GM21723 (cell line): ENCODE data around the gene PDCD5.
"Not testable (repeated sequence)": the region's sequence is repeated elsewhere in the genome, so short reads cannot be mapped to it uniquely, and the experiment has no call there.

Source experiments
- ATAC-seq: cut with Tn5 transposase; IDR thresholded peaks from one replicate; pipeline ENCODE4 v1.9.1; 2021; ENCODE audit warnings: mild to moderate bottlenecking, moderate library complexity; ENCODE audit not compliant: unreplicated experiment

Gene PDCD5

DNA sequence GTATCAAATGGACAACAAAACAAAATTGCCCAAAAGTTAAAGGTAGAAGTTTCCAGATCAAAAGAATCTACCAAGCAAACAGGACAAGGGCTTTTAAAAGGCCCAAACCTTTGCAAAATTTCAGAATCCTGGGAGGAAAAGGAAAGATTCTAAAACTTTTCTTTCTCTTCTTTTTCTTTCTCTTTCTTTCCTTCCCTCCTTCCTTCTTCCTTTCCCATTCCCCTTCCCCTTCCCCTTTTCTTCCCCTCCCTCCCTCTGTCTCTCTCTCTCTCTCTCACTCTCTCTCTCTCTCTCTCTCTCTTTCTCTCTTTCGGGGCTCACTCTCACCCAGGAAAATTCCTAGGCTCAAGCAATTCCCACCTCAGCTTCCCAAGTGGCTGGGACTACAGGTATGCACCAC is 4.2 kb upstream of the PDCD5 start:
- no peak for ATAC-seq

DNA sequence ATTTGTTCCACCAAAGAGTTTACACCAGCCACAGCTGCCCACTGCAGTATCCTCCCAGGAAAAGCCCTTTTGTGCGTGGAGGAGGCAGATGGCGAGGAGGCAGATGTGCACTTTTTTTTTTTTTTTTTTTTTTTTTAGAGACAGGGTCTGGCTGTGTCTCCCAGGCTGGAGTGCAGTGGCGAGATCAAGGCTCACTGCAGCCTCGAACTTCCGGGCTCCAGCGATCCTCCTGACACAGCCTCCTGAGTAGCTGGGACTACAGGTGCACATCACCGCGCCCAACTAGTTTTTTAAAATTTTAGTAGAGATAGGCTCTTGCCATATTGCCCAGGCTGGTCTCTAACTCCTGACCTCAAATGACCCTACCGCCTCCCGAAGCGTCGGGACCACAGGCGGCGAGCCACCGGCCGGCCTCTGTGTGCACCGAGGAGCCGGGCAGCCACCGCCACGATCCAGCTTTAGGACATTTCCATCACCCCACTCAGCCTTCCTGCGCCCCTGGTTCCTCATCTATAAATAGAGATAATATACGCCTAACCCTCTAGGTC is 563 bp upstream of the PDCD5 start:
- peak; percentile 29 for ATAC-seq

DNA sequence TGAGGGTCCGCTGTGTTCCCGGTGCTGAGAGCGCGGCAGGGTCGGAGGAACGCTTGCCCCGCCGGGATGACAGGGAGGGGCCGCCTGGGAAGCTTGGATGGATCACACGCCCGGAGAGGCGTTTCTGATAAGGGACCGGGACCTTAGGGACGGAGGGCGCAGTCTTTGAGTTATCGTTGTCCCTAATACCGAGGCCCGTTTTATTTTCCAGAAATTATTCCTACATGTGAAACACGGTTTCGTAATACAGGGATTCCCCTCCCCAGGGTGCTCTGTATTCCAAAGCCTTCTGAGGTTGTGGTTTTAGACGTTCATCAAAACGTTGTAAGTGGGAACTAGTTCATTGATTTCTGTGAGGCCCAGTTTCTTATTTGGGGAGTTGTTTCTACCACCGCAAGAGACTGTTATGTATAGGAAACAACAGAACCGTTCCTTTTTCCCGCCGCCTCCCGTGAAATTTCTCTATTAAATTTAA is 752 bp downstream of the PDCD5 start:
- no peak for ATAC-seq

DNA sequence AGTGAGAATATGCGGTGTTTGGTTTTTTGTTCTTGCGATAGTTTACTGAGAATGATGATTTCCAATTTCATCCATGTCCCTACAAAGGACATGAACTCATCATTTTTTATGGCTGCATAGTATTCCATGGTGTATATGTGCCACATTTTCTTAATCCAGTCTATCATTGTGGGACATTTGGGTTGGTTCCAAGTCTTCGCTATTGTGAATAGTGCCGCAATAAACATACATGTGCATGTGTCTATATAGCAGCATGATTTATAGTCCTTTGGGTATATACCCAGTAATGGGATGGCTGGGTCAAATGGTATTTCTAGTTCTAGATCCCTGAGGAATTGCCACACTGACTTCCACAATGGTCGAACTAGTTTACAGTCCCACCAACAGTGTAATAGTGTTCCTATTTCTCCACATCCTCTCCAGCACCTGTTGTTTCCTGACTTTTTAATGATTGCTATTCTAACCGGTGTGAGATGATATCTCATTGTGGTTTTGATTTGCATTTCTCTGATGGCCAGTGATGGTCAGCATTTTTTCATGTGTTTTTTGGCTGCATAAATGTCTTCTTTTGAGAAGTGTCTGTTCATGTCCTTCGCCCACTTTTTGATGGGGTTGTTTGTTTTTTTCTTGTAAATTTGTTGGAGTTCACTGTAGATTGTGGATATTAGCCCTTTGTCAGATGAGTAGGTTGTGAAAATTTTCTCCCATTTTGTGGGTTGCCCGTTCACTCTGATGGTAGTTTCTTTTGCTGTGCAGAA is 6.9 kb downstream of the PDCD5 start:
- not testable (repeated sequence) for ATAC-seq

DNA sequence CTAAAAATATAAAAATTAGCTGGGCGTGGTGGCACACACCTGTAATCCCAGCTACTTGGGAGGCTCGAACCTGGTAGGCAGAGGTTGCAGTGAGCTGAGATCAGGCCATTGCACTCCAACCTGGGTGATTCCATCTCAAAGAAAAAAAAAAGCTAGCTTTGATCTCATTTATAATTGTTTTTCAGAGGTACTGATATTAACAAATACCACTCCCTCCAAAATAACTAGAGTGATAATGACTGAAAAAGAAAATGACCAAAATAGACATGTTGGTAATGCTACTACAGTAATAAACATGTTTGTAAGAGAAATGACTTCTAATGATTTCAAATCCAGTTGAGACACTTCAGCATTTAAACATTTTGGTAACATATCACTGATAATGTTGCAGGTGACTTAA is 13.0 kb downstream of the PDCD5 start:
- no peak for ATAC-seq

DNA sequence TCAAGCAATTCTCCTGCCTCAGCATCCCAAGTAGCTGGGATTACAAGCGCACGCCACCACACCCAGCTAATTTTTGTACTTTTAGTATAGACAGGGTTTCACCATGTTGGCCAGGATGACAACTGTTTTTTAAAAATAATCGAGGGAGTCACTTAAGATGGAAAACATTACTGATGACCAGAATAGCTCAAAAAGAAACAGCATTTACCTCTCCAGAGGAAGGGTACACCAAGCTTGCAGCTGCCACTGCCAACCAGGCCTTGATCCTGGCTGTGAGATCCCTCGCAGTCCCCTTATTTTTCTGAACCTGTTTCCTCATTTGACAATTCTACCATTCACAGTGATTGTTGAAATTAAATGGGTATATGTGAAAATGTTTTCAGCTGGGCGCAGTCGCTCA is 14.5 kb downstream of the PDCD5 start:
- ATAC-seq = no peak

DNA sequence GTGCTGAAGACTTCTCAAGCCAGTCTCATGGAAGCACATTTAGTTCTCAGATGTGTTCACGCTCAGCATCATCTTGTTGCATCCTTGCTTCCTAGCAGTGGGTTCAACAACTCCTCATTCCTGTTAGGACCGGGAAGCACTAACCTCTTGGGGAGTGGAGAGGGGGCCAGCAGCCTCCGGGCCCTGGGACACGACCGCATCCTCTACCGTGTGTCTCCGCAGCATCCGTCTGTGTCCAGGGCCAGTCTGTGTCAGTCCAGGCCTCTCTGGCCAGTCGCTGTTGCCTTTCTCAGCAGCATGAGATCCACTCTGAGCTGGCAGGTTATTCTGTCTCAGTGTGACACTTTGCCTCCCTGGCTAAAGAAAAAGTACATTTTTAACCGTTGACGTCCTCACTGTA is 17.0 kb downstream of the PDCD5 start:
- no peak for ATAC-seq

DNA sequence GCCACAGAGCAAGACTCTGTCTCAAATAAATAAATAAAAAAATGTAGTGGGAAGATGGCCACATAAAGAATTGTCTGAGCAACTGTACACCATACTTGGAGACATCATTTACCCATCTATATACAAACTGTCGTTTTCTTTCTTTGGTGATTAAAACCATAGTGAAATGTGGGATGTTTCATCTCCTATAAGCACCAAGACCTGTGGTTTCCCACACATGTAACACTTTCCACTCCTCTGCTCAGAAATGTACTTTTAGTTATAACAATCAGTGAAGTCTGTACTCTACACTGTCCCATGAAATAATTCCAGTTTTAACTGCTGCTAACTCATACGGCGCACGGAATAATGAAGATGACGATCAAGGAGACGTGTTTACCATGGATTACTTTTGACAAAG is 18.3 kb downstream of the PDCD5 start:
- ATAC-seq = no peak

DNA sequence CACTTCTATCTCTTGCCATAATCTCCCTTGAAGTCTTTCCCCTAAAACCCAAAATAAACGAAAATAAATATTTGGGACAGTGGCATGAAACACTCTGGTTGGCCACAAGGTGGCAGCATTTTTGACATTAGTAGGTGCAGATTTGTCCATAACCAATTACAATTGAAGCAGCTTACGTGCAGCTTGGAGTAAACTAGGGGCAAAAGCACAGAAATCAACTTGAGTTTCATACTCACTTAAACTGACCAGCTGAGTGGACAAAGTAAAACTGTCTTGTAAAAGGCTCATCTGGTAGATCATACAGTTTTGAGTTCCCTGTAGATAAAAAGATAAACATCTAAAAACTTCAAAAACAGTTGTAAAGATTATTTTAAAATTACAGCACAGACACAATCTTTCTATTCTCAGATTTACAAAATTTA is 18.8 kb downstream of the PDCD5 start:
- ATAC-seq = no peak

DNA sequence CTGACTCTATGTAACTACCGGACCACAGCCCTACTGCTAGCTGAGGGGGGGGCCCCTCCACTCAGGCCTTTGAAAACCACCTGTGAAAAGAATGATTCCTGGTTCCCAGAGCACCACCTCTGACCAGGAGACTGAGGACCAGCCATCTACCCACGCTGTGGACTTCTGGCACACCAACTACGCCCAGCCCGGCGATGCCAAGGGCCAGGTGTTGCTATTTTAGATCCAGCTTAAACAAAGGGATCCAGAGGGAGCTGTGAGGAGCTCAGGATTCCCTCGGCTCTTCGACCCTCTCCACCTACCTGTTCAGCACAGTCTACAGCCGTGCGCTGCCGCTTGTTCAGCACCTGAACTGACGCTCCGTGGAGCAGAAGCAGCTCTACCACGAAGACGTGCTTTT is 23.0 kb downstream of the PDCD5 start:
- no peak for ATAC-seq

DNA sequence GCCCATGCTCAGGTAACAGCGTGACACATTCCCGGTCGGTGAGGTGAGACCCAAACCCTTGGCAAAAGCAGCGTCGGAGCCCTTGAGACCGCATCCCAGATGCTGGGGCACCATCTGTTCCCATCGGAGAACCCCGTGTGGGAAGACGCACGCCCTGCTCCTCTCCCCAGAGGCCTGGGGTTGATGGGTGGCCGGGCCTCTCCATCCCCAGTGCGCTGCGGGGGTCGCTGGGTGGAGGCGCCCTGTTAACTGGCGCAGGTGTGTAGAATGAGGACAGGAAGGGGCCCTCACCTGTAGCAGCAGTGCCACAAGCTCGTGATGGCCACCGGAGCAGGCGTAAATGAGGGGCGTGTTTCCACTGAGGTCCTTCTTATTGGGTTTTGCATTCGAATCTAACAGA is 24.6 kb downstream of the PDCD5 start:
- no peak for ATAC-seq

DNA sequence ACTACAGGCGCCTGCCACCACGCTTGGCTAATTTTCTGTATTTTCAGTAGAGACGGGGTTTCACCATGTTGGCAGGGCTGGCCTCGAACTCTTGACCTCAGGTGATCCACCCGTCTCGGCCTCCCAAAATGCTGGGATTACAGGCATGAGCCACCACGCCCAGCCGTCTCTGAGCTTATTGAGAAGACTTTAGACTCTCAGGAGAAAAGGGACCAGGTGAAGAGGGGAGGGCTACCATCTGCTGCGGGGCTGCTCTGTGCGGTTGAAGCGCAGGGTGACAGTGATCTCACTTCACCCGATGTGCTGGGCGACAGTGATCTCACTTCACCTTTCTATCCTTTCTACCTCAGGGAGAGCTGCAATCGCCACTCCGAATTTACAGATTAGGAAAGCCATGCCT is 25.3 kb downstream of the PDCD5 start:
- ATAC-seq = no peak

DNA sequence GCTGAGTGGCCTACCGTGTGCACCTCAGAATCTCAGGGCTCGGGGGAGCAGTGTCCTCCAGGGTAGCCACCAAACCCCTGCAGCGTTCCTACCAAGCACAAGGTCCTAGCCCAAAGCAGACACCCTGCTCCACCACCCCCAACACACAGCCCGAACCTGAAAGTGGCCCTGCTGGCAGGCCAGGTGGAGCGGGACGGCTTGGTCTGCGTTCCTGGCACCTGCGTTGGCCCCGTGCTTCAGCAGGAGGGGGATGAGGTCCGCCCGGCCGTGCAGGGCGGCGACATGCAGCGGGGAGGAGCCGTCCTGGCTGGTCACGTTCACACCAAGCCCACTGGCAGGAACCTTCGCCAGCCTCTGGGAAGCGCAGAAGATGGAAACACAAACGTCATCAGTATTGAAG is 26.5 kb downstream of the PDCD5 start:
- ATAC-seq = no peak

DNA sequence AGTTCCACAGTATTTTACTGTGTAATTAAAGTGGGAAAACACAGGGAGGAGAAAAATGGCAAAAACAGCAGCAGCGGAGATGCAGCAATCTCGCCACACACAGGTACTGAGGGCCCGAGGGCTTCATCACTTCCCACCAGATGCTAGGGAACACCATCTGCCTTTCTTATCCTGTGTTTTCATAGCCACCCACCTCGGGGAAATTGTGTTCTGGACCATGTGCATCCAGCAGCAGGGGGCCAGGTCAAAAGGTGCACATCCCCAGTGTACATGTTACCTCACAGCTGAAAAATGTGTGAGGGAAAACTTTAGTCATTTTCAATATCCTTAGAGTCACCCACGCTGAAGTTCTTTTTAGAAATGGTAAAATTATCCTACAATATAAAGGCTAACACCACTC is 30.2 kb downstream of the PDCD5 start:
- no peak for ATAC-seq

DNA sequence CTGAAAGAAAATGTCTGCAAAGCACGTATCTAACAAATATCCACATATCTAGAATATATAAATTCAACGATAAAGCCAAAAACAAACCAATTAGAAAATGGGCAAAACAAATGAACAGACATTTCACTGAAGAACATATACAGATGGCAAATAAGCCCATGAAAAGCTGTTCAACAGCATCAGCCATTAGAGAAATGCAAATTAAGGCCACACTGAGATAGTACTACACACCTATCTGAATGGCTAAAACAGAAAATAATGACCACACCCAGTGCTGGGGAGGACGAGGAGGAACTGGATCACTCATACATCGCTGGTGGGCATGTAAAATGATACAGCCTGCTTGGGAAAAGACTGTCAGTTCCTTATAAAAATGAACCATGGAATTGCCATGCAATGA is 32.0 kb downstream of the PDCD5 start:
- ATAC-seq = no peak

DNA sequence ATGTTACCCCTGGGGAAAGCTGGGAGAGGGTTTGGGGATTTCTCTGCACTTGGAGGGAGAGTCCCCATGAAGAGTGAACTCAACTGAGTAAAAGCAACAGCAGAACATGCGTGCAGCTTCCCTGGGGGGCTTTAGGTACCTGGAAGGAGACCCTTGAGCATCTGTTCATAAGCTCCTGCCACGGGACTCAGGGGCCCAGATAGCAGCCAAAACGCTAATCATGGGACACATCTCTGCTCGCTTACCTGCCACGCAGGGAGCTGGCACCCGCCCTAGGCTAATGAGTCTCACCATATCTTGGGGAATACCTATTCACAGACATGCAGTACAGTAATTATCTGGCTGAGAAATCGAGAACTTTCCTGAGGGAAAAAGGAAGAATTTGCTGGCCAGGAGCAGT is 33.9 kb downstream of the PDCD5 start:
- no peak for ATAC-seq

DNA sequence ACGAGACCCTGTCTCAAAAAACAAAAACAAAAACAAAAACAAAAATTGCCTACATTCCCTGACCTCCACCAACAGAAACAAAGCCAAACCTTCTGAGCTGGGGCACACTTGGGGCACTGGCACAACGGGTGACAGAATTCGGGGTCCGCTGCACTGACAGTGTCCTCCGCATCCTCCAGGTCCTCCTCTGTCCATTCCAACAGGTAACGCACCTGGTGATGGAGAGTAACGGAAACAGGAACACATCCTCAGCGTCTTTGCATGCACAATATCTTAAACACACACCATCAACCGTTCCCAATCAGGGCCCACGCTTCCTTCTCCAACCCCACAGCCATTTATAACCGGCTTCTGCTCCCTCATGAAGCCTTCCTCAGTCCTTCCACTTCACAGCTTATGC is 34.6 kb downstream of the PDCD5 start:
- no peak for ATAC-seq

DNA sequence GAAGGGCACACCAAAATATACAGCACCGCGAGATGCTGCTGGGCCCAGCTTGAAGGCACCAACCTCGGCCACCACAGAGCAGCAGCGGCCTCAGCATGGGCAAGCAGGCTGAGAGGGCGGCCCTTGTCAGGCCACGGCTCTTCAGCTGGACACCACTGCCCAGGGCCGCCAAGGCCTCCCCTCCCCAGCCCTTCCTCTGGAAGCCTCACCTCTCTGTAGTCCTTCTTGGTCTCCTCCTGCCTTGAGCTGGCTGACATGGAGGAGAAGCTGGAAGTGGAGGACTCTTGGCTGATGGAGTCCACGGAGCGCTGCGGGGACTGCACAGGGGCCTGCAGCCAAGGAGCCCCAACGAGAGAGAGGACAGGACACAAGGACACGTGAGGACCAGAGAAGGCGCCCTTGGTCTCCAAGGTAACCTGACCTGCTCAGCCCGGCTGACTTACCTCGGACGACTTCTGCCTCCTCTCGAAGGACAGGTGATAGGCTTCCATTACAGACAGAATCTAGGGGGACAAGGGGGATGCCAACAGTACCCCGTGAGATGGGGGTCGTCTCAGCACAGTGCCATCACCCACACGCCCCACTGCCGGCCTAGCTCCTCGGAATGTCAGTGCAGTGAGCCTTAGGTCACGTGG is 38.2 kb downstream of the PDCD5 start:
- ATAC-seq = no peak

DNA sequence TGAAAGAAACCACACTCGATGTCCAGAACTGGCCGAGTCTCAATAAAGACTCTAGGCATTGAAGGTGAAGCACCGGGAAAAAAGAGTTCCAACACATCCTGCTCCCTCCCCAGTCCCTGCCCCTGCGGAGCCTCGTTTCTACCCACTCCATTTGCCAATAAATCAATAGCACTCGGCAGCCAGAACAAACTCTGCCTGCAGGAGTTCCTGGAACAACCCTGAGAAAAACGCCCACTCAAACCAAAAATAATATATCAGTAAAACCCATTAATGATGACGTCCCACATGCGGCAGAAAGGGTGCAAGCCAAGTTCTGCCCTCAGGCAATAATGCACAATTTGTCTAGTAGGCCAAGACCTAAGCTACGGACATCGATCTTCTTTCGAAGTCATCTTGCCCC is 41.0 kb downstream of the PDCD5 start:
- no peak for ATAC-seq

DNA sequence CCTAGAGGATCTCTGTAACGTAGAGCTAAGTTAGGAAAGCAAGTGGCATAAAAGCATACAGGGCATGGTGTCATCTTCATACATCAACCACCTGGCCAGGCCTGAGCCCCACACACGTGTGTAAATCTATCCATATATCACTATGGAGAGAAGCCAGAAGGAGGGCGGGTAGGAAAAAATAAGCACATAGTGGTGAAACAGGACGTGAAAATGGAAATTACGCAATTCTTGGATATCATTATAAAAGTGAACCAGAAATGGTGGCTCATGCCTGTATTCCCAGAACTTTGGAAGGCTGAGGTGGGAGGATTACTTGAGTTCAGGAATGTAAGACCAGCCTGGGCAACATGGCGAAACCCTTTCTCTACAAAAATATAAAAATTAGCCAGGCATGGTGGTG is 43.4 kb downstream of the PDCD5 start:
- no peak for ATAC-seq

DNA sequence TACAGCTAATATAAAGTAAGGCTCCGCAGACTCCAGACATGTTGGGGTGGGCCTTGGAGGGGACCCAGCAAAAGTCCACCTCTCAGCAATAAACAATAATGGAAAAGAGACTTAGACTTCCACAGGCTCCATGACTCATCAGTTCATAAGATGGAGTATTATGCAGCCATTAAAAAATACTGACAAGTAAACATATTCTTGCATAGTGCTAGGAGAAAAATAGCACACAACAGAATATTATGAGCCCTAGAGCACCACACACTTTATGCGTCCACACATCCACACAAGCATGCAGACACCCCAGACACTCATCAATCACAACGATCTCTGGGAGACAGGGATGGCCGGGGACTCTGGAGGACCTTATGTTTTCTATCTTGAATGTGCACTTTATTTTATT is 46.0 kb downstream of the PDCD5 start:
- no peak for ATAC-seq

DNA sequence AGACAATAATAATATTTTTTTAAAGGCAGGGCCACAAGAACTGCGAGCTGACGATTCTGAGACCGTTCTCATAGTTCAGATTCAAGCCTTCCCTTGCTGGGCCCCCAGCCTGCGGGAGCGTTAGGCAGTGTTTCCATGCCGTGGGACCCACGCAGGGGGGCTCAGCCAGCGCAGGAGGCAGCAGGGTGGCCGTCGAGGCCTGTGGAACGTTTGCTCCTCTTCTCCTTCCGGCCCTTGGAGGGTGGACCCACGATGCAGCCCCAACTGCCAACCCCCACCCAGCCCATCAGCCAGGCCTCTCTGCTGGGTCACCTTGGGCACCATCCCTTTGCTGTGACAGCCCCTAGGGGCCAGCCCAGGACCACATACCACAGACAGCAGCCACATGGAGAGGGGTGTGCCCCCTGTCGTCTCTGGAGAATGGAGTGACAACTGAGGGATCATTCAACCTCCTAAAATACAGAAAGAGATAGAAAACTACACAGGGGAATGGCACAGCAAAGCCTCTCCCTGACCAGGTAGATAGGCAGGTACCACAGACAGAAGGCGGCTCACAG is 46.8 kb downstream of the PDCD5 start:
- ATAC-seq = no peak
